ENCODE data around the gene YIF1B. TPM values are rescaled to one million over a fixed set of nuclear protein-coding genes. Genes with fewer than 3 reads are reported as not detected.

Gene YIF1B
- total and polyA plus RNA-seq, 8 donors, result 27.8 to 59.6 (median 32.3) TPM

DNA sequence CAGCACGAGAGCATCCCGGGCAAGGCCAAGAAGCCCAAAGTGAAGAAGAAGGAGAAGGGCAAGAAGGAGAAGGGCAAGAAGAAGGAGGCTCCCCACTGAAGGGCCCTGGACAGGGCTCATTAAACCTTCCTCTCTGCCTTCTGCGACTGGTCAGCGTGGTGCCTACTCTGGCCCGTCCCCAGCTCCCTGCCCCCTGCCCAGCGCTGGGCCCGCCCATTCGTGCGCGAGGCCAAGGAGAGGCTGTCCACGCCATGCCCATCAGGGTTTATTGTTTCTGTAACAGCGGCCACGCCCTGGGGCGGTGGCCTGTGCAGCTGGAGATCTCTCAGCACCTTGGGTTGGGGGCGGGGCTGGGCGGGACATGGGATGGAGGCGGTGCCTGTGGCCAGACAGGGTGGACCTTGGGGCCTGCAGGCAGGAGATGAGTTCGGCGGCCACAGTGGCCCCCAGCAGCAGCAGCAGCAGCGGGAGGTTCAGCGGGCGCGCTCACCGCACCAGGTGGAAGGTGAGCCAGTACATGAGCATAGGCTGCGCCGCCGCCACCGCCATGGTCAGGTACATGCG is 10.8 kb downstream of the YIF1B start:
- Histone ChIP-seq H3K36me3 (peaks cover 0 to 55% of the 10 kb centered on the region in 2 donors), H3K27ac (peak overlapping the region; percentile 64 to 70), H3K9me3 (no peaks in the 10 kb centered on the region), H3K4me1 (peaks cover 5 to 14% of the 10 kb centered on the region in 2 donors), H3K4me3 (peak overlapping the region; percentile 25 to 44), H3K27me3 (no peaks in the 10 kb centered on the region)
- TF ChIP-seq, protein P1, sequence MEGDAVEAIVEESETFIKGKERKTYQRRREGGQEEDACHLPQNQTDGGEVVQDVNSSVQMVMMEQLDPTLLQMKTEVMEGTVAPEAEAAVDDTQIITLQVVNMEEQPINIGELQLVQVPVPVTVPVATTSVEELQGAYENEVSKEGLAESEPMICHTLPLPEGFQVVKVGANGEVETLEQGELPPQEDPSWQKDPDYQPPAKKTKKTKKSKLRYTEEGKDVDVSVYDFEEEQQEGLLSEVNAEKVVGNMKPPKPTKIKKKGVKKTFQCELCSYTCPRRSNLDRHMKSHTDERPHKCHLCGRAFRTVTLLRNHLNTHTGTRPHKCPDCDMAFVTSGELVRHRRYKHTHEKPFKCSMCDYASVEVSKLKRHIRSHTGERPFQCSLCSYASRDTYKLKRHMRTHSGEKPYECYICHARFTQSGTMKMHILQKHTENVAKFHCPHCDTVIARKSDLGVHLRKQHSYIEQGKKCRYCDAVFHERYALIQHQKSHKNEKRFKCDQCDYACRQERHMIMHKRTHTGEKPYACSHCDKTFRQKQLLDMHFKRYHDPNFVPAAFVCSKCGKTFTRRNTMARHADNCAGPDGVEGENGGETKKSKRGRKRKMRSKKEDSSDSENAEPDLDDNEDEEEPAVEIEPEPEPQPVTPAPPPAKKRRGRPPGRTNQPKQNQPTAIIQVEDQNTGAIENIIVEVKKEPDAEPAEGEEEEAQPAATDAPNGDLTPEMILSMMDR (IDR thresholded peaks at IDR 0.05), result no peak
- intact Hi-C loops (cut with DNase I), result no loop called here
- peak; percentile 92 for ATAC-seq
- peak in 3 of 4 donors; percentile 84 to 92 (median 88) for DNase-seq

DNA sequence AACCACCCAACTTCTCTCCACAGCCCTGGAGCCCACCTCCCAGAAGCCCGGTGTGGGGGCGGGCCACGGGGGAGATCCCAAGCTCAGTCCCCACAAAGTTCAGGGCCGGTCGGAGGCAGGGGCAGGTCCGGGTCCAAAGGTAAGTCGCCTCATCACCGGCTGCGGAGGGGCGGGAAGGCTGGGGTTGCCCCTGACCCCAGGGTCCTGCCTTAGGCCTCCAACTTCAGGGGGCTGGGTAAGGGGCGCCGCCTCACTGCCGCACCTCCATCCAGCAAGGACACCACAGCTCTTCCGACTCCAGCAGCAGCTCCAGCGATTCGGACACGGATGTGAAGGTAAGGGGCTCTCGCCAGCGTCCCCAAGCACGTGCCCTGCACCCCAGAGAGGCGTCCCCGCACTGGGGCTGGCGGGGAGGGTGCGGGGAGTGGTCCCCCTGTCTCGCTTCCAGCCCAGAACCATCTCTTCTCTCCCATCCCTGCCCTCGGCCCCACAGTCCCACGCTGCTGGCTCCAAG is 11.3 kb downstream of the YIF1B start:
- ATAC-seq (peak; percentile 10), DNase-seq (no peak)
- H3K27me3 ChIP-seq, result no peaks in the 10 kb centered on the region
- peaks cover 5 to 14% of the 10 kb centered on the region in 2 donors for H3K4me1 ChIP-seq
- H3K9me3 ChIP-seq, result no peaks in the 10 kb centered on the region
- H3K27ac ChIP-seq, result peak overlapping the region; percentile 64 to 70
- H3K4me3 ChIP-seq, result peak overlapping the region; percentile 25 to 44
- TF ChIP-seq, protein P1 (IDR thresholded peaks at IDR 0.05), result no peak
- intact Hi-C loops (cut with DNase I), result no loop called here
- peaks cover 0 to 53% of the 10 kb centered on the region in 2 donors for H3K36me3 ChIP-seq

DNA sequence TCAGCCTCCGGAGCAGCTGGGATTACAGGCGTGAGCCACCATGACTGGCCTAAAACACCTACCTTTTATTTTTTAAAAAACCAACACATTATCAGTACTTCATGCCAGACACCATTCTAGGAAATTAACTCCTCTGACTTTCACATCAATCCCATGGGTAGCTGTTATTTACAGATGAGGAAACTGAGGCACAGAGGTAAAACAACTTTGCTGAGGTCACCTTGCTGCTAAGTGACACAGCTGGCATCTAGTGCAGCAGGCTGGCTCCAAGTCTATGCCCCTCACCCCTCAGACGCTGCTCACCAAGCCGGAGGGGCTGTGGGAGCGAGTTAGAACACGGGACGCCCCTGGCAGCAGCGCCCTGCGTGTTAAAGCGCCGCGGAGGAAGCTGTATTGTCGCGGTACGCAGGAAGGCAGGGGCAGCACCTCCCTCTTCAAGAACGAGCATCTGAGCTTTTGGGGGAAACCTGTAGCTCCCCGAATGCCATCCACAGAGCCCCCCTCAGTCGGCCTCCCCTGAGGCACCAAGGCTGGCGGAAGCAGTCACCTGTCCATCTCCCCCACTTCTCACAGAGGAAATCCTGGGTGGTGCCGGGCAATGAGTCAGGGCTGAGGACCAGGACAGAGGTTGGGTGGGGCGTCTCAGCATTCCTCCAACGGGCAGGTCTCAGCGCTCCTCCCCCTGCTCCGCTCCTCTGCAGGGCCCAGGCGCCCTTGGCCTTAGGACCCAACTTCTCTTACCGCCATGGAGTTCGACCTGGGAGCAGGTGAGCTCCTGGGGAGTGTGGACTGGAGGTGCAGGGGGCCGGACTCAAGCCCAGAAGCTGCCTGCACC is 12.0 kb downstream of the YIF1B start, which contains the start of gene C19orf33:
C19orf33 (plus strand) TSS at position 735 of the 835 bp plus-strand sequence; CDS start at position 746, 11 bp downstream.
- peak; percentile 90 for ATAC-seq
- TF ChIP-seq, protein P1 (IDR thresholded peaks at IDR 0.05), result no peak
- intact Hi-C loops (cut with DNase I), result no loop called here
- Histone ChIP-seq H3K36me3 (peaks cover 0 to 46% of the 10 kb centered on the region in 2 donors), H3K4me1 (peaks cover 5 to 14% of the 10 kb centered on the region in 2 donors), H3K9me3 (no peaks in the 10 kb centered on the region), H3K4me3 (peak within 1 kb of the TSS; percentile 25 to 44), H3K27ac (peak within 1 kb of the TSS; percentile 64 to 70), H3K27me3 (no peaks in the 10 kb centered on the region)
- peak in 3 of 4 donors; percentile 56 to 88 (median 78) for DNase-seq

DNA sequence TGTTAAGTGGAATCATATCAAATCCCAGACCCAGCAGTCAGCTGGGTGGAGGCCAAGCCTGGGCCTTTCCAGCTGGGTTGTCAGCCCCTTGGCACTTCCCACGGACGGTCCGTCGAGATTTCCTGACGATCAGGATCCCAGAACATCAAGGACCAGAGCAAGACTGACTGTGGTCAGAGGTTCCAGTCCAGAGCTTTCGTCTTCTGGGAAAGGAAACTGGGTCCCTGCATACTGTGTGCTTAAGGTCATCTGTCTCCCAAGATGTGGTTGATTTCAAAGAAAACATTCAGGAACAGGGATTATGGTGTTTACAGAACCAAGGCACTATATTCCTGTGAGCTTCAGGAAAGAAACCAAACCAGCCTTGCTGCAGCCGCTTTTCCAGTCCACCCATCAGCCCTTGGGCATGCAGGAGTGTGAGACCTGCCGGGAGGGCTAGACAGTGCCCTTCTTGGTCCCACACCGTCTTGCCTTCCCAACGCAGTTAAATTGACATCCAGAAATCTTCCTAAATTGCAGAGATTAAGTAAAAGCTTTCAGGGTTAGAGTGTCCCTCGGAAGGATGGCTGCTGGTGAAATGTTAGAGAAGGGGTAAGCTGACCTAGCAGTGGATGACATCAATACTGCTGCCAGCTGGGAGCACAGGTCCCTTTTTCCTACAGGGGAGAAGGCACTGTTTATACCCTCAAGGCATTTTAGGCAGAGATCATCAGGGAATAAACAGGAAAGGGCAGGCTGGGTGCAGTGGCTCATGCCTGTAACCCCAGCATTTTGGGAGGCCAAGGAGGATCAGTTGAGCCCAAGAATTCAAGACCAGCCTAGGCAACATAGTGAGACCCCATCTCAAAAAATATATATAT is 16.7 kb downstream of the YIF1B start:
- peak overlapping the region in 1 of 2 donors; percentile 8 for H3K27ac ChIP-seq
- ATAC-seq (no peak), DNase-seq (peak in 1 of 4 donors; percentile 22)
- H3K36me3 ChIP-seq, result peaks cover 0 to 6% of the 10 kb centered on the region in 2 donors
- no peaks in the 10 kb centered on the region for H3K9me3 ChIP-seq
- H3K4me3 ChIP-seq, result no peak overlapping the region
- intact Hi-C loops (cut with DNase I), result no loop called here
- peaks cover 3 to 5% of the 10 kb centered on the region in 2 donors for H3K4me1 ChIP-seq
- TF ChIP-seq, protein P1 (IDR thresholded peaks at IDR 0.05), result no peak
- H3K27me3 ChIP-seq, result no peaks in the 10 kb centered on the region

Data from left lung (tissue), 10 donors.